Activated T-cell treated with anti-CD3 and anti-CD28 coated beads for 24 hours (primary cell): ENCODE data around the gene SLC38A8.
A peak's percentile ranks its signal among the peaks of the same experiment; 100 is the strongest.

Experiments used
- DNase-seq: peaks from one replicate; pipeline ENCODE4 v3.0.0-alpha.2; 2020; ENCODE audit warnings: low read depth

SLC38A8 gene

GRCh38 chr16:84042308-84042878 lies at the start of gene SLC38A8:
SLC38A8 (minus strand) TSS chr16:84042795; CDS start chr16:84042157, 638 bp downstream.
- no peak for DNase-seq

GRCh38 chr16:84091460-84091859 lies 48.9 kb upstream of the SLC38A8 start:
- DNase-seq, result no peak

GRCh38 chr16:84090211-84090610 lies 47.6 kb upstream of the SLC38A8 start:
- DNase-seq, result no peak

GRCh38 chr16:84088695-84089395 lies 46.2 kb upstream of the SLC38A8 start:
- peak; percentile 37 for DNase-seq

- no peak for DNase-seq
Measured at GRCh38 chr16:84087466-84088151, 45.0 kb upstream of the SLC38A8 start.

- DNase-seq, result no peak
Measured at GRCh38 chr16:84087001-84087400, 44.4 kb upstream of the SLC38A8 start.

- no peak for DNase-seq
Measured at GRCh38 chr16:84086341-84086740, 43.7 kb upstream of the SLC38A8 start.

- DNase-seq, result no peak
Measured at GRCh38 chr16:84085773-84086172, 43.2 kb upstream of the SLC38A8 start.

- DNase-seq, result no peak
Measured at GRCh38 chr16:84085271-84085667, 42.7 kb upstream of the SLC38A8 start.

GRCh38 chr16:84084570-84085270 lies 42.1 kb upstream of the SLC38A8 start:
- peak; percentile 60 for DNase-seq

- no peak for DNase-seq
Measured at GRCh38 chr16:84082835-84083569, 40.4 kb upstream of the SLC38A8 start.

- DNase-seq, result no peak
Measured at GRCh38 chr16:84082110-84082509, 39.5 kb upstream of the SLC38A8 start.

- no peak for DNase-seq
Measured at GRCh38 chr16:84081446-84081989, 38.9 kb upstream of the SLC38A8 start.

GRCh38 chr16:84080813-84081212 lies 38.2 kb upstream of the SLC38A8 start:
- DNase-seq, result no peak

- DNase-seq, result no peak
Measured at GRCh38 chr16:84080378-84080777, 37.8 kb upstream of the SLC38A8 start.

- DNase-seq, result no peak
Measured at GRCh38 chr16:84079664-84080063, 37.1 kb upstream of the SLC38A8 start.

GRCh38 chr16:84075376-84075775 lies 32.8 kb upstream of the SLC38A8 start:
- no peak for DNase-seq

- no peak for DNase-seq
Measured at GRCh38 chr16:84074721-84075120, 32.1 kb upstream of the SLC38A8 start.

GRCh38 chr16:84072014-84072413 lies 29.4 kb upstream of the SLC38A8 start:
- DNase-seq, result no peak

GRCh38 chr16:84071121-84071520 lies 28.5 kb upstream of the SLC38A8 start:
- no peak for DNase-seq

- no peak for DNase-seq
Measured at GRCh38 chr16:84069540-84069939, 26.9 kb upstream of the SLC38A8 start.
